GM18873 (cell line): ENCODE measurements around the gene CAMKK2.
"Not testable (repeated sequence)": the region's sequence is repeated elsewhere in the genome, so short reads cannot be mapped to it uniquely, and the experiment has no call there.

Experiments
- ATAC-seq: cut with Tn5 transposase; IDR thresholded peaks from one replicate; pipeline ENCODE4 v1.9.1; 2021; ENCODE audit warnings: mild to moderate bottlenecking, moderate library complexity, moderate number of reproducible peaks; ENCODE audit not compliant: unreplicated experiment, low FRiP score

The CAMKK2 gene

DNA sequence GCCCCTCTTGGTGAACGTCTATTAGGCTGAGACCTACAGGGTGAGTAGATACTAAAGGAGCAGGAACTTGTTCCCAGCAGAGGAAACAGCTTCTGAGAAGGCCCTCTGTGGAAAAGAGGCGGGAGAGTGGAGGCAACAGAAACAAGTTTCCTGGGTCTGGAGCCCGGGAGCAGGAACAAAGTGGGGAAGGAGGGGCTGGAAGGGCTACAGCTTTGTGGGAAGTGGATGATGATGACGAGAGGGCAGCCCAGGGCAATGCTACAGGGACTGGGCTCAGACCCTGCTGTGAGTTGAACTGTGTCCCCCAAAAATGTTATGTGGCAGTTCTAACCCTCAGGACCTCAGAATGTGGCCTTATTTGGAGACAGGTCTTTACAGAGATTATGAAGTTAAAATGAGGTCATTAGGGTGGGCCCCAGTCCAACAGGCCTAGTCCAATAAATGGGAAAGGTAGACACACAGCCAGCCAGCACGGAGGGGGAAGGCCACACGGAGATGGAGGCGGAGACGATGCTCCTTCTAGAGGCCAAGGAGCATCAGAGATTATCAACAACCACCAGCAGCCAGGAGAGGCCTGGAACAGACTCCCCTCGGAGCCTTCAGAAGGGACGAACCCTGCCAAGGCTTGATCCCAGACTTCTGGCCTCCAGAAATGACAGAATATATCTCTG, 14.3 kb downstream of the CAMKK2 start:
- ATAC-seq = no peak

DNA sequence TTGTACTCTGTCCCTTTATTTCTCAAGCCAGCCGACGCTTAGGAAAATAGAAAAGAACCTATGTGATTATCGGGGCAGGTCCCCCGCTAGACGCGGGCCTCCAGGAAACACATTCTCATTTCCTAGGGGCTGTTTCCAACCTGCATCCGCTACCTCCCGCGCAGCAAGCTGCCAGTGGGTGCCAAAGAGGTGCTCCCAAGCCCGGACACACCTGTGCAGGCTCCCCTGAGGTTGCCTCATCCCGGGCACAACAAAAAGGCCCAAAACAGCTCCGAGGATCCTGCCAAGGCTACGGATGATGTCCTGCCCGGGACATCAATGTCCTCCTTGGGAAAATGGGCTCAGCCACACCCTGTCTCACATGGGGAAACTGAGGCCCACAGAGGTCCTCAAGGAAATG, 15.4 kb downstream of the CAMKK2 start:
- ATAC-seq = not testable (repeated sequence)

DNA sequence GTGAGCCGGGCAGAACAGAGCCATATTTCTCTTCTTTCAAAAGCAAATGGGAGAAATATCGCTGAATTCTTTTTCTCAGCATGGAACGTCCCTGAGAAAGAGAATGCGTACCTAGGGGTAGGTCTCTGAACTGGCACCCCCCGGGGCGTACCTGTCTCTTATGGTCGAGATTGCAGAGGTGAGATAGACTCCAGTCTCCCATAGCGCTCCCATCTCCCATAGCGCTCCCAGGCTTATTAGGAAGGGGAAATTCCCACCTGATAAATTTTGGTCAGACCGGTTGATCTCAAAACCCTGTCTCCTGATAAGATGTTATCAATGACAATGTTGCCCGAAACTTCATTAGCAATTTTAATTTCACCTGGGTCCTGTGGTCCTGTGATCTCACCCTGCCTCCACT, 16.0 kb downstream of the CAMKK2 start:
- not testable (repeated sequence) for ATAC-seq

DNA sequence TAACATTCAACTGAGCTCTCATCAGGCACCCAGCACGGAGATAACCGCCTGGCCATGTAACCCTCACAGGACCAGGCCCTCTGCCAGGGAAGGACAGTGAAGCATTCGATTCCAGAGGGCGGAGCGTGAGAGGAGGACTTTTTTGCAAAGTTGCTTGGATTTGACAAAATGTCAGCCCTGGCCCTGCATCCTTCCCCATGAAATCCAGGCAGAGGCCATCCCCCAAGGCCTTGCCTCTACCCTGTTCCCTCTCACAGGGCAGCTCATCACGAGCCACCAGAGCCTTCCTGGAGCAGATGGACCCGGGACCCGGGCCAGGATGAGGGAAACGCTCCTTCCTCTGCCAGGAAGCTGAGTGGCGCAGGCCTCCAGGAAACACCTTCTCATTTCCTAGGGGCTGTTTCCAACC, 17.0 kb downstream of the CAMKK2 start:
- no peak for ATAC-seq

DNA sequence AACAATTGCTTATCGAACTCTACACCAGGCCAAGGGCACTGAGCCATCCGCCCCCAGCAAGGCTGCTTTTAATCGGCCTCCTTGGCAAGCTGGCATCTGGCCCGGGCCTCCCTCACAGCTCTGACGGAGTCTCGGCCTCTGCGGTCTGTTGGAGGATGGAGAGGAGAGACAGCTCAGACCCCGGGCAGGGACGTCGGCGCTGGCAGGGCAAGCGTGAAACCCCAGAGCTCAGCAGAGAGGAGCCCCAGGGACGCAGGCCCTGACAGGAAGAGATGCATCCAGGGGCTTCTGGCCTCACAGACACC, 17.5 kb downstream of the CAMKK2 start:
- ATAC-seq = no peak

DNA sequence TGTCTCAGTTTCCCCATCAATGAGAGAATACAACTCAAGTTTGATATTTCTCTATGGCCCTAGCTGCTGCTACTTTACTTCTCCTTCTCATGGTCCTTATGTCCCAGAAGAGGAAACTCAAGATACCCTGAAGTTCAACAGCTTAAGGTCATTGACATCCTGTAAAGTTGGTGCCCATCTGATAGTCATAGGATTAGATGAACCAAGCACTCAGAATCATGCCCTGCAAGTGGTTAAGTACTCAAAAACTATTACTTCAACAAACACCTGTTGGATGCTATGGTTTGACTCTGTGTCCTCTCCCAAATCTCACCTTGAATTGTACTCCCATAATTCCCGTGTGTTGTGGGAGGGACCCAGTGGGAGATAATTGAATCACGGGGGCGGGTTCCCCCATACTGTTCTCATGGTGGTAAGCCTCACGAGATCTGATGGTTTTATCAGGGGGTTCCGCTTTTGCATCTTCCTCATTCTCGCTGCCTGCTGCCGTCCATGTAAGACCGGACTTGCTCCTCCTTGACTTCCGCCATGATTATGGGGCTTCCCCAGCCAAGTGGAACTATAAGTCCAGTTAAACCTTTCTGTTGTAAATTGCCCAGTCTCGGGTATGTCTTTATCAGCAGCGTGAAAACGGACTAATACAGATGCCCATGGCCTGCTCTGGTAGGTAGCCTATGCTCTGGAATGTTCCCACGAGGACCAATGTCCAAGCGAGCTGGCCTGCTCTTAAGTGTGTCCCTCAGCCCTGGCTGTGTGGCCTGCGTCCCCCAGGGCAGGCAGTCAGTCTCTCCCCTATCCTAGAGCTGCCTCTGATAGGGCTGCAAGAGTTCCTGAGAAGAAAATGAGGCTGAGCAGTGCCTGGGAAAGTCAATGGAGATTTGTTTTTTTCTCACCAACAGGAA, 18.1 kb downstream of the CAMKK2 start:
- no peak for ATAC-seq

DNA sequence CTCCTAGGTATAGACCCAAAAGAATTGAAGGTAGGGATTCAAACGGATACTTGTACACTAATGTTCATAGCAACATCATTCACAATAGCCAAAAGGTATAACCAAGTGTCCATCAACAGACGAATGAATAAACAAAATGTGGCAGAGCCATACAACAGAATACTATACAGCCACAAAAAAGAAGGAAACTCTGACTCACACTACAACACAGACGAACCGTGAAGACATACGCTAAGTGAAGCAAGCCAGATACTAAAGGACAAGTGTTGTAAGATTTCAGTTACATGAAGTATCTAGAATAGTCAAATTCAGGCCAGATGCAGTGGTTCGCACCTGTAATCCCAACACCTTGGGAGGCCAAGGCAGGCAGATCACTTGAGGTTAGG, 19.1 kb downstream of the CAMKK2 start:
- ATAC-seq = no peak

DNA sequence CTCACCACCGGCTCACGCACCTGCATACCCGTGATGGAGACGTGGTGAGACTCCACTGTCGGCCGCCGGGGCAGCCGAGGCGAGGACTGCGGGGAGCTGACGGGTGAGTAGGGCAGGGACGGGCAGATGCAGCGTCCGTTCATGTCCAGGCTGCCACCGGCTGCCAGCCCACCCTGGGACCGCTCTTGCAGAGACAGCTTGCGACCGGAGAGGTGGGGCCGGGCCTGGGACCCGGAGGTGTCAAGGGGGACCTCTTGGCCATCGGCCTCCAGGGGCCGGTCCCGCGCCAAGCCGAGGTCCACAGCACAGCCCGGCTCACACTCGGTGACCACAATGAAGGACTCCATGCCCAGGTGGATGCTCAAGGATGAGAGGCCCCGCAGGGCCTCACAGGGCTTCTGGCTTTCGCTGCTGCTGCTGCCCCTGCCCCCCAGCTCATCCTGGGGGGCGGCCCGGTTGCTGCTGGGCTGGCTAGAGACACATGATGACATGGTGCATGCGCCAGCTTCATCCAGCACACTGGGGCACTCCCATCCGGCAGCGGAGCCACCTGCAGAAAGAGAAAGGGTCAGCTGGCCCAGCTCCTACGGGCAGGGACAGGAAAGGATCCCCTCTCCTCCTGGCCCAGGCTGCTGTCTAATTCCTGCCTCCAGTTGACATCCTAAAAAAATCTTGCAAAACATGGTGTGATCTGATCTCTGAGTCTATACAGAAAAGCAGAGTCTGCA, 22.3 kb downstream of the CAMKK2 start:
- ATAC-seq = no peak

DNA sequence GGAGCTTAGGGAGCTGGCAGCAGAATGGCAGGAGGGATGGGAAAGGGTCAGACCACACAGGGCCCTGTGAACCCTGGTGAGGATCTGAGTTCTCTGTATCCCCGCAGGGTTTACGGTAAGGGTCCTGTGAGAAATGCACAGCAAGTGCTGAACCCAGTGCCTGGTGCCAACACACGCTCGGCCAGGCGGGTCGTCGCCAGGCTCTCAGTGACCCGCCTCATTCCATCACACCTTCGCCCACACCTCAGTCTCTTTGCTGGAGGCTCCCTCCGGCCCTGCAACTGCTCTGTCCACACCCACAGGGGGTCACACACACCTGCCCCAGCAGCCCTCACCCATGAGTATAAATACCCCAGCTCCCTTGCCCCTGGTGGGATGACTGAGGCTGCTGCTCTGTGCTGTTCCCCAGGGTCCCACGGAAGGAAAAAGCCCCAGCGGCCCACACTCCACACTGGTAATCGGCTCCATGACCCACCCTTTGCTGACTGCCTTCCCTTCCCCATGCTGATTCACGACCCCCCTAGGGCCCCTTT, 23.1 kb downstream of the CAMKK2 start:
- ATAC-seq = no peak

DNA sequence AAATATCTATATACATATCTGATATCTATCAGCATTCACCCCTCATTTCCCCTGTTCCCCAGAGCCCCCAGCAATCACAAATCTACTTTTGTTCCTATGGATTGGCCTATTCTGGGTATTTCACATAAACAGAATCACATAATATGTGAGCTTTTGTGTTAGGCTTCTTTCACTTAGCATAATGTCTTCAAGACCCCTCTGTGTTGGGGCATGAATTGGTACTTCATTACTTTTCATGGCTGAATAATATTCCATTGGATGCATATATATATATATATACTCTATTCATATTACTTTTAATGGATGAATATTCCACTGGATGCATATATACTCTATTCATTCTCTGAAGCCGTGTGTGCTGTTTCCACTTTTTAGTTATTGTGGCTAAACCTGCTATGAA, 28.7 kb downstream of the CAMKK2 start:
- ATAC-seq = no peak

DNA sequence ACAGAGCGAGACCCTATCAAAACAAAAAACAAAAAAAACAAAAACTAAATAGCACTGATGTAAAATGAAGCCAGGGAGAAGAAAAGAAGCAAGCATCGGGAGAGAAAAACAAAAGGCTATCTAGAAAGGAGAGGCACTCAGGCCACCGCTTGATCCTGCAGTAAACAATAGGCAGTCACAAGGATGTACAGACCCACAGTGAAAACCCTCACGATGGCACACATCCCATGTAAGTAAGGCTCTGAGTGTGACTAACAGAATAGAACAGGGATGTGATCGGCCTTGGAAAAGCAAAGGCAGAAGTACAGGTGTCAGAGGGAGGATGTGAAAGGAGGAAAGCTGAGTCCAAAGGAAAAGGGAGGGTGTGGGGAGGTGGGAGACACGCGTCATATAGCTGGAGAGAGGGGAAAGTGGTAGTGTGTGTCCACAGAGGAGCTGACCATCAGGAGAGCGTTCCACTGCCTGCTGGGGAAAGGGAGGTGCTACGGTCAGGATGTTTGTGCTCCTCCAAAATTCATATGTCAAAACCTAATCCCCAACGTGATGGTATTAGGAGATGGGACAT, 31.5 kb downstream of the CAMKK2 start:
- ATAC-seq = no peak

DNA sequence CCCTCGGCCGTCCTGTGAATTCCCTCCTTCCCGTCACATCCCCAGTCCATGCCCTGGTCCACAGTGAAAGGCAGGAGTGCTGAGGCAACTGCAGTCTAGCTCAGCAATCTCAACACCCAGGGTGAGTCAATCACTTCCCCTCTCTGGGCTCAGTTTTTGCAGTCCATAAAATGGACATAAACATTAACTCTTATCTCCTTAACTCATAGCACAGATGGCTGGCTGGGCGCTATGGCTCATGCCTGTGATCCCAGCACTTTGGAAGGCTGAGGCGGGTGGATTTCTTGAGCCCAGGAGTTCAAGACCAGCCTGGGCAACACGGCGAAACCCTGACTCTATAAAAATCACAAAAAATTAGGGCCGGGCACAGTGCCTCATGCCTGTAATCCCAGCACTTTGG, 32.4 kb downstream of the CAMKK2 start:
- ATAC-seq = no peak

DNA sequence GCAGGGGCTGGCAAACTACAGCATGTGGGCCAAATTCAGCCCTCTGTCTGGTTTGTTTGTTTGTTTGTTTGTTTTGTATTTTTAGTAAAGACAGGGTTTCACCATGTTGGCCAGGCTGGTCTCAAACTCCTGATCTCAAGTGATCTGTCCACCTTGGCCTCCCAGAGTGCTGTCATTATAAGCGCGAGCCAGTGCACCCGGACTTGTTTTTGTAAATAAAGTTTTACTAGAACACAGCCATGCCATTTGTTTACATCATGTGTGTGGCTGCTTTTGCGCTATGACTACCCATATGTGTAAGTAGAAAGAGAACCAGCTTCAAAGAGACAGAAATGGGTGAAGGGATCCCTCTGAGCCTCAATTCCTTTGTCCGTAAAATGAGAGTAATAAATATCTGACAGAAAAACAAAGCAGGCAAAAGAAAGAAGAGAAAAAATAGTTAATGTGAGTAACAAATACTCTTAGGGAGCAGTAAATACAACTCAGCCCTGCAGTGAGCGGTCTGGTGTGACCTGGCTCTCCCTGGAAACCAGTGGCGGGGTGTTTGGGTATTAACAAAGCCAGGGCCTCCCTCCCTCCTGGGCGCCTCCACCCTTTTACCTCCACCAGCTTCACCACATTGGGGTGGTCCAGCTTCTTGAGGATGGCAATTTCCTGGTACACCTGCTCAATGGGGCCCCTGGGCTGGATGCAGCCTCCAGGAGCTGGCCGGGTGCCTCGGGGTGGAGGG, 33.1 kb downstream of the CAMKK2 start:
- no peak for ATAC-seq

DNA sequence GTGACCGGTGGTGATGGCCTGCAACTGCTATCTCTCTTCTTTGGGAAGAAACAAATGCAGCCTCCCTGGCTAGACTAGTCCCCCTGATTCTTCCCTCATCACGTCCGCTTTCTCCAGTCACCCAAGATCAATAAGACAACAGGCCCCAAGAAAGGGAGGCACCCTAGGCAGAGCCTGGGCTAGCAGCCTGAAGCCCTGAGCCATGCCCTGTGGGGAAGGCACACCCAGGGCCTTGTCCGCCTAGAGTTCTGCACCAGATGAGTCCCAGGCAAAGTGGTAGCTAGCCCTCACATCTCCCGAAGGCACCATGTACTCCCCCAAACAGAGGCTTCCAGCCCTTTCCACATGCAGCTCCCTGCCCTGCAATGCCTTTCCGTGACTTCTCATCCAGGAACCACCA, 35.1 kb downstream of the CAMKK2 start:
- ATAC-seq = no peak

DNA sequence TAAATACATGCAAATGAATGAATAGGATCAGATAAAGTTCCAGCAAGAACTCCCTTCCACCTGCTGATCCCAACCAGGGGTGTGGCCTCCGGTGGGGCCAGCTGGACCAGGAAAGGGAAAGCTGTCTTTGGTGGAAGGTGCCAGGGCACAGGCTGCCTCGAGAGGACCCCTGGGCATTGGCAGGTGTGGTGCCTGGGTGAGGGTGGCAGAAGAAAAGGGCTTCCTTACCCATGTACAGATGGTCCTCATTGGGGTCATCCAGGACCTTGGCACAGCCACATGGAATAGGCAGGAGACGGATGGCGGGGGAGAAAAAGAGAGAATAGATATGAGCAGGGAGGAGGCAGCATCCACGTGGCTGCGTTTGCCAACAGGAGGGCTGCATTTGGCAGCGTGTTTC, 36.4 kb downstream of the CAMKK2 start:
- no peak for ATAC-seq

DNA sequence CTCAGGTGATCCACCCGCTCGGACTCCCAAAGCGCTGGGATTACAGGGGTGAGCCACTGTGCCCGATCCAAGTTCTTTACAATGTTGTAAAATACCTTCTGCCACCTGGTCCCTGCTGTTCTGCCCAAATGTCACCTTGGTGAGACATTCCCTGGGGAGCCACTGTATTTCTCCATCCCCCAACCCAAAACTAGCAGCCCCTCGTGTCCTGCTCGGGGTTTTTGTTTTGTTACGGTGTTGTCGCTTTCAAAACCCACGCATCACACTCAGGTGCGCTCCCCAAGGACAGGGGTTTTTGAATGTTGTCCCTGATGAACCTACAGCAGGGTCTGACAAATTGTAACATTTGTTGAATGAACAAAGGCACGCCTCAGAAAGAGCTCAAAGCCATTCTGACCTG, 37.4 kb downstream of the CAMKK2 start:
- ATAC-seq = no peak

DNA sequence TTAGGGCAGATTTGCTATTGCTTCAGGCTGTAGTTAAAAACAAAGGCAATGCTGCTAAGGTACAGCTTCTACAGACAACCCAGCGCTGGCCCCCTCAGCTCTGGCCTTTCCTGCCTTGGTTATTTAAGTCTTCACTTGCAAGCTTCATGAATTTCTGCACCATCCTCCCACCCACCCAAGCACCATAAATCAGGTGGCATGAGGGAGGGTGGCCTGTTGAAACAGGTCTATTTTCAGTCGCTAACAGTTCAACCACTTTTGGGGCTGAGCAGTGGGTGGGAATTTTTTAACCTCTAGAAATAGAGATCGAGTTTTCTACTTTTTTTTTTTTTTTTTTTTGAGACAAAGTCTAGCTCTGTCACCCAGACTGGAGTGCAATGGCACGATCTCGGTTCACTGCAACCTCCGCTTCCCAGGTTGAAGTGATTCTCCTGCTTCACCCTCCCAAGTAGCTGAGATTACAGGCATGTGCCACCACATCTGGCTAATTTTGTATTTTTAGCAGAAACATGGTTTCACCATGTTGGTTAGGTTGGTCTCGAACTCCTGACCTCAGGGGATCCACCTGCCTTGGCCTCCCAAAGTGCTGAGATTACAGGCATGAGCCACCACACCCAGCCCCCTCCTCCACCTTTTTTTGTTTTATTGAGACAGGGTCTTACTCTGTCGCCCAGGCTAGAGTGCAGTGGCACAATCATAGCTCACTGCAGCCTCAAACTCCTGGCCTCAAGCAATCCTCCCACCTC, 38.6 kb downstream of the CAMKK2 start:
- not testable (repeated sequence) for ATAC-seq

DNA sequence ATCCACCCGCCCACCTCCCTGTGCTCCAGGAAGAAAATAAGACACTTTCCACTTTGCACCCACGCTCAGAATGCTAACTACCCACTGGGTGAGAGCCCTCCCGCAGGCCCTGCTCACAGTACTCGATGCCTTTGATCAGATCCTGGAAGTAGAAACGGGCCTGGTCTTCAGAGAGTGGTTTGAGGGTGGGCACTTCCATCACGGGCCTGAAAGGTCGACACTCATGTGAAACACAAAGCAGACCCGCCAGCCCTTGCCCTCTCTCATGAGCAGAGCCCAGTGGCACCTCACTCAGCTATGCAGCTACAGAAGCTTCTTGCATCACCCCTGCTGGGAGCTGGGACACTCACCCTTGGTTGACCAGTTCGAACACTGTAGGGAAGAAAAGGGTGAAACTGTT, 41.1 kb downstream of the CAMKK2 start:
- ATAC-seq = no peak

DNA sequence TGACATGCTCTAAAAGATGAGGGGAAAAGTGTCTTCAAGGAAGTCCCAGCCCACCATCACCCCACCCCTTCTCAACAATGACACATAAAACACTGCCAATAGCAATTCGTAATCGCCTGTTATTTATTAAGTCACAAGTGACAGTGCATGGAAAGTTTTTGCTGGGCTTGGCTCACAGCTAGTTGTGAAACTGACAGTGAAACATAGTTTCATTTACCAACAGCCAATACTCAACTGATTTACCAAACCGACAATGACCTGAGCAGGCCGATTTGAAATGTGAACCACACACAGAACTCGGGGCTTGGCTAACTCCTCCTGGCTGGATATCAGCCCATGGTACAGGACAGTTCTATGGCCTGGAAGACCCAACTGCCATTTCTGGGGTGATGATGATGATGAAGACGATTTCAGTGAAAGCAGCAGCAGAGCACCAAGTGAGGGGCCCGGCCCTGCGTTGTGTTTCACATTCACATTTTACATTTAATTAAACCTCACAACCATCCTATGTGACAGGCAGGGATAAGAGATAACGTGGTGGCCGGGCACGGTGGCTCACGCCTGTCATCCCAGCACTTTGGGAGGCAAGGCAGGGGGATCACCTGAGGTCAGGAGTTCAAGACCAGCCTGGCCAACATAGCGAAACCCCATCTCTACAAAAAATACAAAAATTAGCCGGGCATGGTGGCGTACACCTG, 42.7 kb downstream of the CAMKK2 start:
- ATAC-seq = no peak
